NCI-H524 (cell line): ENCODE measurements around the gene MAN2A1.
A peak's percentile ranks its signal among the peaks of the same experiment; 100 is the strongest.

Experiments used
- DNase-seq, 2 experiments: peaks; one replicate each; lab custom pipeline; 2025; lab: John Stamatoyannopoulos, UW

The MAN2A1 gene

DNA sequence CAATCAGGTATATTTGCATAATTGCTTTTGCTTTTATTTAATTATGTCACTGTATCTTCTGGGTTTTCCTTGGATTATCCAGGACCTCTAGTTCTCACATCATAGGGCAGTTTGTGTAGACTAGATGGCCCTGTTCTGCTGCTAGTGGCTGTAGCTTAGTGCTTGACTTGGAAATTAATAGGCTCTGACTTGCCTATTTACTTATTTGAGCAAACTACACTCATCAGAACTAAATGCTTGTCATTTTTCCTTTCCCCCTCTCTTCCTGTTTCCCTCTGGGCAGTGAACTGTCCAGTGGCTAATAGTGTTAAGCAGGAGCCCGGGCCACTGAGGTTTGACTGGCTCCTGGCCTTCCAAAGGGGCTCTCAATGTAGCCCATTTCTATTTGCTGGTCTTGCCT is 135.7 kb downstream of the MAN2A1 start:
- no peak for DNase-seq

DNA sequence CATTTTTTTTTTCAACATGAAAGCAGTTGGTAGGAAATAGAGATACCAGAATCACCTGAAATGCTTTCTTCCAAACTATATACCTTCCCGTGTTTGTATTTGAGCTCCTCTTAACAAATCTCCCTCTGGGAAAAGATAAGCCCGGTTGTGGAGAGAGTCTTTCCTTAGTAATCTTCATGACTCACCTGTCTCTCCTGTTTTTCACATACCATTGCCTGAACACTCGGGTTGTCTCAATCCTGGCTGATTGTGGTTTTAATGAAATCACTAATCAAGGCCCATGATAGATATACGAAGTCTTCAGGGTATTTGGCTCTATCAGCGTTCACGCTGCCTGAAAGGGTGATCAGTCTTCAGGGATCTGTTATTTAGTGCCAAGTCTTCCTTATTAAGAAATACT is 136.7 kb downstream of the MAN2A1 start:
- DNase-seq, result no peak

DNA sequence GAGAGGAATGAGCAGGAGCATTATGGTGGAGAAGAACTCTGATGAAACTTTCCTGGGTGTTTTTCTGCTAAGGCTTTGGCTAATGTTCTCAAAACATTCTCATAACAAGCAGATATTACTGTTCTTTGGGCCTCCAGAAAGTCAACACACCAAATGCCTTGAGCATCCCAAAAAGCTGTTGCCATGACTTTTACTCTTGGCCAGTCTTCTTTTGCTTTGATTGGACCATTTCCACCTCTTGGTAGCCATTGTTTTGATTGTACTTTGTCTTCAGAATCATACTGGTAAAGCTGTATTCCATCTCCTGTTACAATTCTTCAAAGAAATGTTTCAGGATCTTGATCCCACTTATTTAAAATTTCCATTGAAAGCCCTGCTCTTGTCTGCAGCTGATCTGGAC is 139.6 kb downstream of the MAN2A1 start:
- DNase-seq, result no peak

DNA sequence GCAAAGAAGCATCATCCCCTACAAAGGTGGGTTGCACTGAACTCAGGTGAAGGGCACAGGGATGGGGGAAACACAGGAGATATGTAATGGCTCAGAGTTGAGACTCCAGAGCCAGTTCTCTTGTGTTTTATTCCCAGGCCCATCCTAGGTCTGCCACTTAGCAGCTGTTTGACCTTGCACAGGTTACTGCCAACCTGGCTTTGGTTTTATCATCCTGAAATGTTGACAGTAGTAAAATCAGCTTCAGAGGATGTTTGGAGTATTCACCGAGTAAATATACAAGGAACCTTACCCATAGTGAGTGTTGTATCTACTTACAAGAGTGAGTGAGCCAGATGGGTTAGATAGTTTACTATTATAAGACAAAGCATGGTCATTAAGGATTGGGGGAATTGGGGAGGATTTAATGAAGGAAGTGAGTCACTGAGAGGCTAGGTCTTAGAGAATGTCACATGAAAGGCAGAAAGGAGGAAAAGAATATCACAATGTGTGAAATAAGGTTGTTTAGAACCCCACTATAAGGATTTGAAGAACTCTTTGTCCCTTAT is 141.3 kb downstream of the MAN2A1 start:
- DNase-seq, result peak; percentile 1 to 51

DNA sequence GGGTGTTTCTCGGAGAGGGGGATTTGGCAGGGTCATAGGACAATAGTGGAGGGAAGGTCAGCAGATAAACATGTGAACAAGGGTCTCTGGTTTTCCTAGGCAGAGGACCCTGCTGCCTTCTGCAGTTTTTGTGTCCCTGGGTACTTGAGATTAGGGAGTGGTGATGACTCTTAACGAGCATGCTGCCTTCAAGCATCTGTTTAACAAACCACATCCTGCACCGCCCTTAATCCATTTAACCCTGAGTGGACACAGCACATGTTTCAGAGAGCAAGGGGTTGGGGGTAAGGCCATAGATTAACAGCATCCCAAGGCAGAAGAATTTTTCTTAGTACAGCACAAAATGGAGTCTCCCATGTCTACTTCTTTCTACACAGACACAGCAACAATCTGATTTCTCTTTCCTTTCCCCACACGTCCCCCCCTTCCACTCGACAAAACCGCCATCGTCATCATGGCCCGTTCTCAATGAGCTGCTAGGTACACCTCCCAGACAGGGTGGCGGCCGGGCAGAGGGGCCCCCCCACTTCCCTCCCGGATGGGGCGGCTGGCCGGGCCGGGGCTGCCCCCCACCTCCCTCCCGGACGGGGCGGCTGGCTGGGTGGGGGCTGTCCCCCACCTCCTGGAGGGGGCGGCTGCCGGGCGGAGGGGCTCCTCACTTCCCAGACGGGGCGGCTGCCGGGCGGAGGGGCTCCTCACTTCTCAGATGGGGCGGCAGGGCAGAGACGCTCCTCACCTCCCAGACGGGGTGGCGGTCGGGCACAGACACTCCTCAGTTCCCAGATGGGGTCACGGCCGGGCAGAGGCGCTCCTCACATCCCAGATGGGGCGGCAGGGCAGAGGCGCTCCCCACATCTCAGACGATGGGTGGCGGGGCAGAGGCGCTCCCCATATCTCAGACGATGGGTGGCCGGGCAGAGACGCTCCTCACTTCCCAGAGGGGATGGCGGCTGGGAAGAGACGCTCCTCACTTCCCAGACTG is 142.8 kb downstream of the MAN2A1 start:
- DNase-seq, result peak; percentile 12 to 55

DNA sequence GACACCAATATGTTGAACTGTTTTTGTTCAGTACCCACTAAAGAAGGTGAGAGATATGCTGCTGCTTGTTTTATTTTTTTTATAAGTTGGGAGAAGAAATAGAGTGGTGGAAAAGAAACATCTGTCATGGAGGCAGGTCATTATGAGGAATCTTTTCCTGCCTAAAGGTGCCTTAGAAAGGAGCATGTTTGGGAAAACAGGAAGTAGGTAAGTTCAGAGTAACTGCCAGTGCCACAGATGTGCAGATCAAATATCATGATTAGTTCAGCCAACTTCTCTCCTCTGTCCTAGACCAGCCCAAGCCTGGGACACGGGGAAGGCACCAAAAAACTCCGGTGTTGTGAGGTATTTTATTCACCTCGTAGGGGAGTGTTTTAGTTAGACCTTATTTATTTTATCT is 144.2 kb downstream of the MAN2A1 start:
- no peak for DNase-seq

DNA sequence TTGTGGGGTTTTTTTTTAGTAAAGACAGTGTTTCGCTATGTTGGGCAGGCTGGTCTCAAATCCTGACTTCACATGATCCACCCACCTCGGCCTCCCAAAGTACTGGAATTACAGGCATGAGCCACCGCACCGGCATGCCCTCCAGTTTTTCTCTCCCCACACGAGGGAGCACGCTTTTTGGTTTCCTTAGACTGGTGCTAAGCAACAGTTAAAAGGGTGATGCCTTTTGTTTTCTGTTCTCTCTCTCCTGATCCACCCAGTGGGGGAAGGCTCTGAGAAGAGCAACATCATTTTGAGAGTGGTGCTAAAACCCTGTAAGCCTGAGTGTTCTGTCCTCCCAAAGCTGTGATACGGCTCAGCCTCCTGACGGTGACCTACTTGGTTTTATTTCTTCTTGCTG is 146.6 kb downstream of the MAN2A1 start:
- no peak for DNase-seq

DNA sequence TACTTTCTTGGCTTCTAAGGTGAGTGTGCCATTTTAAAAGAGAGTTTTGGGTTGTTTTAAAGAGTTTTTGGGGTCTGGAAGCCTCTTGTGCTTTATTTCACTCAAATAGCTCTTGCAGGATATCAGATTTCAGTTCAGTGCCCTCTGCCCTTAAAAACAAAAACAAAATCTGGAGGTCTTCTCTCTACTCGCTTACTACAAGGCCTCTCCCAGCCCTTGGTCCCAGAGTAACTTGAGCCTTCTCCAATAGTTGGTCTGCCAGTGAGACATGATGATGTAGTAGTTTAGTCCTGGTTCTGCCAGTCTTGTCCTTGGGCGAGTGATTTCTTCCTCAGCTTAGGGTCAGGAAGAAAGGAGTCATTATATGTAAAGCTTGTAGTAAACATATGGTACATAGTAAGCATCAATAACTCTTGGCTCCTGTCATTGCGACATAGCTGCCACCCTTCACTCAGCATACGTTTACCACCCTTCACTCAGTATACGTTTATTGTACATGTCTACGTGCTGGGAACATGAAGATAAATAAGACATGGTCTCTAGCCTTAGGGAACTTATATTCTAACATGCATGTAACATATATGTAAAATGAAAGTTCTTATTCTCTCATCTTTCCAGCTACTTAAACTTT is 147.6 kb downstream of the MAN2A1 start:
- no peak for DNase-seq

DNA sequence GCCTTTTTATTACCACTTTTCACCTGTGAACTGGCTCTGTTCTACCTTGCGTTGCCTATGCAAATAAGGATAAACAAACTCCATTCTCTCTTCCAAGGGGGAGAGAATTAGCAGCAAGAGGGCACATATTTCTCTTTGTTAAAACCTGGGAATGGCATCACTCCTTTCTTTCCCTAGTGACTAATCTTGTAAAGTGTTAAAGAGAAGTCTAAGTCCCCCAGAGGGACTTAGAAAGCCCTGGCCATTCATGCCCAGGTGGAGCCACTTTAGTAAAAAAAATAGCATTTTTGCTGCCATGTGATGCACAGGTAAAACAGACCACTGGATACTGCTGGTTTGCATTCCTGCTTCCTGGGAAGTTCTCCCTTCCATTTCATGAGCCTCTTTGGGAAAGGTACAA is 148.4 kb downstream of the MAN2A1 start:
- DNase-seq, result no peak

DNA sequence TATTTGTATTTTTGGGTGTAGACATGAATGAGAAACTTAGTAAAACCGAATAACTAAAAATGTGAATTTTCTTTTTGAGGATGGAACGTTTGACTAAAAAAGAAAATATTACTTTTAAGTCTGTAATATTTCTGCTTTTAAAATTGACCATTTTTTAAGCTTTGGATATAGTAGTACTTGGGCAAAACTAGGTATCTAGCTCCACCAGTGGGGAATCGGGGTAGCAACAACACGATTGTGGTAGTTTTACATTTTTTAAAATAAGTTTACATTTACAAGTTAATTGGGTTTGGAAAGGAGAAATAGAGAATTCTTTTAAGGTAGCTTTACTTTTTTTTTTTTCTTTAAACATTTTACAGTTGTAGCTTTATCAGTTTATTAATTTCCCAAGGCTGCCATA is 154.4 kb downstream of the MAN2A1 start:
- DNase-seq, result no peak

DNA sequence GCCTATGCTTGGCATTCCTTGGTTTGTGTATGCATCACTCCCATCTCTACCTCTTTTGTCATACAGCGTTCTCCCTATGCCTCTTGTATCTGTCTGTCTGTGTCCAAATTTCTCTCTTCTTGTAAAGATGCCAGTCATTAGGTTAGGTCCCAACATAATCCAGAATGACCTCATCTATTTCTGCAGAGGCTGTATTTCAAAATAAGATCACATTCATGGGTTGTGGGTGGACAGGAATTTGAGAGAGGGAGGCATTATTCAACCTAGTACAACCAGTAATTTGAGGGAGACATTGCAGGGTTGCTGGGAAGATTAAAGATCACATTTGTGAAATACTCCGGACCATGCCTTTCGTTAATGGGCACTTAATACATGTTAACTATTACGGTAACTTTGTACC is 155.0 kb downstream of the MAN2A1 start:
- DNase-seq, result no peak

DNA sequence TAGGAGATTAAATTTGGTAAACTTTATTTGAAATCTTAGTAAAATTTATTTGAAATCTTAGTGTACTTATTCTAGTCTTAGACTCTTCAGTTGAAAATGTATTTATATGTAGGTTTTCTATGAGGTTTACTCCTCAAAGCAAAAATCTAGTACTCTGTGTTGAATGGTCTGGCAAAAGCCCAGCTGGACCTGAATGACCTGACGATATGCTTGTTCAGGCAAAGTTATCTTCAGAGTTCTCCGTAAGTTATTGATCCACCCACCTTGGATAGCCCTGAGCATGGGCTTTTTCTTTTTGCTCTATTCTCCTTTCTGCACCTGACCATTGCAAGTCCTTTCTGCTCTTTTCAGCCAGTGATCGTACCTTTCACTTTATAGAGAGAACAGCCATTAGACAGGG is 158.4 kb downstream of the MAN2A1 start:
- no peak for DNase-seq

DNA sequence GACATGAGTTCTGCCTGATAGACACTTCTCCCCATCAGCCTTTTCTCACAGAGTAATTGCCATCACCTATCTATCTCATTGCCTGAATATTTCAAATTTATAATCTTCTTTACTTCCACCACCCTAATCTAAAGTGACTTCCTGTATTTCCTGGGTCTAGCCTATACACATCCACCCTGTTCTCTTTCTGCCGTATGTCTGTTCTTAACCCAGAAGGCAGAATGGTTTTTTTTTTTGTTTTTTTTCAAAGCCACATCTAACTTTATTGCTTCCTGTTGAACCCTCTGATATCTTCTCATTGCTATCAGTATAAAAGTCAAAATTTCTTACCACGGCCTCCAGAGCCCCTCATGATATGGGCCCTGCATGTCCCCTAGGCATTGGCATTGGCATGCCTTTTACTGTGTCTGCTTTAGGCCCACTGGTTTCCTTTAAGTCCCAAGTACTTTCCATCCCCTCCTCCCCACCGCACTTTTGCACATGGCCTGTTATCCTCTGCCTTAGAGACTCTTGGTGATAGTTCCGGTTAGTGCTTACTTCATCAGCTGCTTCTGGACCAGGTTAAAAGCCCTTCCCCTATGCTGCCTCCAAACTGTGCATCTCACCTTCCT is 159.9 kb downstream of the MAN2A1 start:
- no peak for DNase-seq

DNA sequence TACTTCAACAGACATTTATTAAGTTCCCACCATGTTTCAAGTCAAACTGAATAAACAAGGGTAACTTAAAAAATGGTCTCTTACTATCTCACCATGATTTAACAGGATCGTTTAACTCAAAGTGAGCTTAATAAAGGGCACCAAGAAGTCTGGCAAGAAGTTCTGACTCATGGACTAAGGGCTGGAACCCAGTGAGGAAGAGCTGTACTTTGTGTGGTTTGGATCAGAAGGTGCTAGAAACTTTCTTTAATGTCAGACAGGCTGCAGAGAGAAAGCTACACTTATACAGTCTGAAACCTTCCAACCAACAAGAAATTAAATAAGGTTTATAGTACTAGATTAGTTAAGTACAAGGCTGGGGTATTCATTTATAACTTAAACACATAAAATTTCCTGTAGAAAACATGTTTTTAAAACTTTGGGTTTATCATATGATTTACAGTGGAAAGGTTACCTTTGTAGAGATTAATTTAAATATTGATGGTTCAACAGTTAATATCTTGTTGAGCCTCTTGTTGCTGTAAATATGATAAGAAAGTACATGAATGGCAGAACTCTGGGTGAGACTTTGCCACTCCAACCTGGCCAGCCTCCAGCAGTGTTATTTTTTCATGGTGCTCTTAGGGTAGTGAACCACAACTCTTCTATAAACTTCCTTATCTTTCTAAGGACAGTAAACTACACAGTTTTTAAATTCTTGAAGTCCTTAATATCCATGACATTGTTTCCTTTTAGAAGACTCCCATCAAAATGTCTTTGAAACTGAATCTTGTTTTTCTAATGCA is 162.8 kb downstream of the MAN2A1 start:
- no peak for DNase-seq

DNA sequence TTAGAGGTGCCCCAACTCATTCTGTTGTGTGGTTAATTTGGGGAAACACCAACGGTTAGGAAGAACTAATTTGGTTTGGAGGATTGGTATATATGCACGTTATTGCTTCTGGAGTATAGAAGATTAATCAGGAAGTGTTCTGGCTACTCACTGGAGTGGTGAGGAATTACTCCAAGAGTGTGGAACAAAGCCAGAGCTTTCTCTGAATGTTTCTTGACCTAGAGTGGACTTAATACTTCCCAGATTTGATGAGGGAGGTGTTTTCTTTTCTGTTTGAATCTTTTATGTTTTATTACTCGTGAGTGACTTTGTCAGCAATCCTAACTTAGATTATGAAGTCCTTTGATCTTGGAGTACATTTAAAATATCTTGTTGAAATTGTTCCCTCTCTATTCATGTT is 163.7 kb downstream of the MAN2A1 start:
- no peak for DNase-seq

DNA sequence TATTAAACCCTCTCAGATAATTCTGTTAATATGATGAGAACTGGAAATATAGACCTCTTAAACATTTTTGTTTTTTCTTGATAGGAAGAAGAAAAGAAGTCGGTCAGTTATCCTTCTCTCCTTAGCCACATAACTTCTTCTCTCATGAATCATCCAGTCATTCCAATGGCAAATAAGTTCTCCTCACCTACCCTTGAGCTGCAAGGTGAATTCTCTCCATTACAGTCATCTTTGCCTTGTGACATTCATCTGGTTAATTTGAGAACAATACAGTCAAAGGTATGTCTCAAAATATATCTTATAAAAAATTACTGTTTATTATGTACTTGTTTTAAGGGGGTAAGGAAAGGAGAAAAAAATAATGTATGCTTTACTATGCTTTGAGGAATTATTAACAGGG is 165.3 kb downstream of the MAN2A1 start:
- no peak for DNase-seq

DNA sequence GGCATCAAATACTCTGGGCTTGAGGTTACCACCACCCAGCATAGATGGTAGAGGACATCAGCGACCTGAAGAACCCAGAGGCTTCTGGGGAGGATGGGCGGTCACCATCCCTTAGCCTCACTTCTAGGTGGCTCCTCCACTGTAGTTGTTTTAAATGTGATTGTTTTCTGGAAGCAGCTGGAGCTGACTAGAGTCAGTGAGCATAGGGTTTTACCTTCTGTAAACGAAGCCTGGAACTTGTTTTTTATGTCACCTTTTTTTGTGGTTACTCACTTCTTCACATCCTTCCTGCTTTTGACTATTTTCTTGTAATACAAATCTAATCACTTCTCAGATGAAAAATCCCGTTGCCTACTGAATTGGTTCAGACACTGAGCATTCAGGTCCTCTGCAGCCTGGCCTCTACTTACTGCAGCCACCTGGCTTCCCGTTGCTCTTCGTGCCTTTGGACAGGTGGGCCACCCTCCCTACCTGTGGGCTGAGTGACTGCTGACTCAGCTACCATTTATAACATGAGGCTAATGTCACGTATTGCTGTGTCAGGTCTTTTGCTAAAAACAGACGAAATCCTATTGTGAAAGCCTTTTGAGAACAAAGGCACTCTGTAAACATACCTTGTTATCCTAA is 167.8 kb downstream of the MAN2A1 start:
- no peak for DNase-seq

DNA sequence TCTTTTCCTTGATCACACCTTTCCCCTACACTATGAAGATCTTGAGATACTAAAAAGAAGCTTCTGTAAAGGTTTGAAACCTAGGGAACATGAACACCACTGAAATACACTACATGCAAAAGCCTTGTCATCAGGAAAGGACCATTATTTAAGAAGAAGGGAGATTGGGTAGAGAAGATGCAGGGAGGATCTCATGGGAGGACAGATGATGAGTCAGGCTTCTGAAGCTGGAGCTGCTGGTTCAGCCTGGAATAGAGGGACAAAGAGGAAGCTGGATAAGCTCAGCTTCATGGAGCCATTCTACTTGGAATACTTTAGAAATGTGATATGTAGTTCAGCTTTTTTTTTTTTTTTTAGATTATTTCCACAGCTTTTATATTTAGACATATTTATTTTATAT is 169.8 kb downstream of the MAN2A1 start:
- no peak for DNase-seq

DNA sequence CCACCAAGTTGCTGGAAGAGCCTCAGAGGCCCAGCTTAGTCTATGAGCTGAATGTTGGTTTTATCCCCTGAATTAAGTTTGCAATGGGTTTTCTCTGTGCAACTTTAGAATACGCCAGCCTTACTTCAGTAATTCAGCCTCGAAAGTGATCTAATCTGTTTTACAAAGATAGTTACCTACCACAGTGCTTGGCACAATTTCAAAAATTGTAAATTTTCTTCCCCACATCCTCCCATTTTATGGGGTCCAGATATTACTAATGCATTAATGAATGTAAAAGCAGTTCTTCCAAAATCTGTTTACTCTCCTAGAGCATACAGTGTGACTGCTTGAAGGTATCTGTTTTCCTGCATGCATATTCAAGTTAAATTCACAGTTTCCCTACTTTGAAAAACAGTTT is 172.6 kb downstream of the MAN2A1 start:
- no peak for DNase-seq

DNA sequence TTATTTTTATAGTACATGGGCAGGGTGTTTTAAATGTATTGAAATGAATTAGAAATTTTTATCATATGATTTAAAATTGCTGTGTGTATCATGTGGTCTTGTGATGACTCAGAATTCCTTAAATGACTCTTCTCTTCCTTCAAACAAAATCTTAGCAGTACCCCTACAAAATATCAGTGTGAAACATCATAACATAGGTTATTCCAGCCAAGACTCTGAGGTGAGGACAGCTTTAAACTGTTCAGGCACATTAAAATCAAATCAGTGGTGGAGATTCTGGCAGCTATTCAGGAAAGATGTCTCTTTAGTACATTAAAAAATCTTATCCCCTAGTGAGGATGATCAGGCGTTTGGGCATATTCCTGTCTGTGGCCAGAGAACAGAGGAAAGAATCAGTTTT is 174.0 kb downstream of the MAN2A1 start:
- no peak for DNase-seq

DNA sequence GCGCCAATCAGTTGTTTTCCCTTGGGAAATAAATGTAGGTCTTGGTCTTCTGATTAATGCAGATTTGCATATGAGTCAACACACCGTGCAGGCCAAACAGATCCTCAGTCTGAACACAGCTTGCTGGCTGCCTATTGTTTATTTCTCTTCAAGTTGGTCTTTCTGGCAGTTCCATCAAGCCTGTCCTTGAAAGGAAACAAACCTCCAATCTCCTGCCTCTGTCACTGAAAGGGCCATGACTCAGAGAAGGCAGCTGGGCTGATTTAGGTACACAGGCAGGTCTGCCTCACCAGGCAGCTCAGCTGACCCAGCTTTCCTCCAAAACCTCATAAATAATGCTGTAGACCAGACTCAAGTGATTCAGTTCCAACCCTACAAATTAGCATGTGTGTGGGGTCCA is 175.9 kb downstream of the MAN2A1 start:
- DNase-seq, result no peak

DNA sequence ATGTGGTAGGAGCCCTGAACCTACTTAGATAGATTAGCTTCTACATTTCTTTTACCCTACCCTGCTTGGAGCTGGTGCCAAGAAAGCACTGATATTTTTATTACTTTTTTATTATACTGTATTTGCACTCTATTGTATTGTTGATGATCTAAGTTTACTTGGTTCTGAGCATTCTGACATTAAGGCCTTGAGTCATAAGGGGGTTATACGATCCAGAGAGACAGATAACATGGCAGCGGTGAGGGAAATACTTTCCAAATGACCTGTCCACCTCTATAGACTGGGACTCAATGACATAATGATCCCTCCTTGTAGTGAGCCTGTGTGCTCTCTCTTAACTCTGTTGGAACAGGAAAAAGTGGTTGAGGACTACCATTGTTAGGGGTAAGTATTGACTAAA is 176.3 kb downstream of the MAN2A1 start:
- no peak for DNase-seq
